ENCODE measurements around the gene GRK3. TPM values are rescaled to one million over a fixed set of nuclear protein-coding genes. Genes with fewer than 3 reads are reported as not detected.

The GRK3 gene
- polyA plus RNA-seq, 2 donors: 0.41 to 0.51 TPM

- Histone ChIP-seq H3K36me3 (ENCODE audit: control insufficient read depth in 2 of 2, insufficient read depth in 2 of 2, low read length in 1 of 2) (no peaks in the 10 kb centered on the region), H3K27me3 (ENCODE audit: control insufficient read depth in 1 of 2, insufficient read depth in 2 of 2, low read length in 2 of 2) (no peaks in the 10 kb centered on the region), H3K4me3 (ENCODE audit: low read depth in 1 of 2, low read length in 2 of 2) (no peak overlapping the region), H3K27ac (ENCODE audit: low read depth in 2 of 2, low read length in 1 of 2) (no peak overlapping the region), H3K9me3 (ENCODE audit: control insufficient read depth in 2 of 2, insufficient read depth in 1 of 2, low read depth in 1 of 2, low read length in 1 of 2) (peaks cover 0 to 6% of the 10 kb centered on the region in 2 donors), H3K4me1 (ENCODE audit: control insufficient read depth in 2 of 2, insufficient read depth in 2 of 2, low read length in 1 of 2) (no peaks in the 10 kb centered on the region)
- 64 to 88% methylated on average over 5 of the region's 5 CpGs for WGBS, 2 donors
Observed at GRCh38 chr22:25762147-25762546, 197.7 kb downstream of the GRK3 start.

GRCh38 chr22:25763239-25763777 lies 198.8 kb downstream of the GRK3 start:
- no peaks in the 10 kb centered on the region for H3K27me3 ChIP-seq (ENCODE audit: control insufficient read depth in 1 of 2, insufficient read depth in 2 of 2, low read length in 2 of 2)
- no peak overlapping the region for H3K27ac ChIP-seq (ENCODE audit: low read depth in 2 of 2, low read length in 1 of 2)
- no peak overlapping the region for H3K4me3 ChIP-seq (ENCODE audit: low read depth in 1 of 2, low read length in 2 of 2)
- 73 to 78% methylated on average over 7 of the region's 7 CpGs for WGBS, 2 donors
- H3K9me3 ChIP-seq (ENCODE audit: control insufficient read depth in 2 of 2, insufficient read depth in 1 of 2, low read depth in 1 of 2, low read length in 1 of 2): peaks cover 0 to 6% of the 10 kb centered on the region in 2 donors
- no peaks in the 10 kb centered on the region for H3K4me1 ChIP-seq (ENCODE audit: control insufficient read depth in 2 of 2, insufficient read depth in 2 of 2, low read length in 1 of 2)
- H3K36me3 ChIP-seq (ENCODE audit: control insufficient read depth in 2 of 2, insufficient read depth in 2 of 2, low read length in 1 of 2): no peaks in the 10 kb centered on the region

GRCh38 chr22:25764270-25765015 lies 200.0 kb downstream of the GRK3 start:
- H3K4me3 ChIP-seq (ENCODE audit: low read depth in 1 of 2, low read length in 2 of 2): no peak overlapping the region
- no peaks in the 10 kb centered on the region for H3K36me3 ChIP-seq (ENCODE audit: control insufficient read depth in 2 of 2, insufficient read depth in 2 of 2, low read length in 1 of 2)
- peaks cover 0 to 6% of the 10 kb centered on the region in 2 donors for H3K9me3 ChIP-seq (ENCODE audit: control insufficient read depth in 2 of 2, insufficient read depth in 1 of 2, low read depth in 1 of 2, low read length in 1 of 2)
- H3K27ac ChIP-seq (ENCODE audit: low read depth in 2 of 2, low read length in 1 of 2): no peak overlapping the region
- no peaks in the 10 kb centered on the region for H3K4me1 ChIP-seq (ENCODE audit: control insufficient read depth in 2 of 2, insufficient read depth in 2 of 2, low read length in 1 of 2)
- no peaks in the 10 kb centered on the region for H3K27me3 ChIP-seq (ENCODE audit: control insufficient read depth in 1 of 2, insufficient read depth in 2 of 2, low read length in 2 of 2)
- 58 to 66% methylated on average over 8 of the region's 8 CpGs for WGBS, 2 donors

- WGBS, 2 donors: 81 to 82% methylated on average over 2 of the region's 2 CpGs
- no peak overlapping the region for H3K27ac ChIP-seq (ENCODE audit: low read depth in 2 of 2, low read length in 1 of 2)
- no peaks in the 10 kb centered on the region for H3K36me3 ChIP-seq (ENCODE audit: control insufficient read depth in 2 of 2, insufficient read depth in 2 of 2, low read length in 1 of 2)
- no peaks in the 10 kb centered on the region for H3K27me3 ChIP-seq (ENCODE audit: control insufficient read depth in 1 of 2, insufficient read depth in 2 of 2, low read length in 2 of 2)
- no peak overlapping the region for H3K4me3 ChIP-seq (ENCODE audit: low read depth in 1 of 2, low read length in 2 of 2)
- peaks cover 0 to 6% of the 10 kb centered on the region in 2 donors for H3K9me3 ChIP-seq (ENCODE audit: control insufficient read depth in 2 of 2, insufficient read depth in 1 of 2, low read depth in 1 of 2, low read length in 1 of 2)
- H3K4me1 ChIP-seq (ENCODE audit: control insufficient read depth in 2 of 2, insufficient read depth in 2 of 2, low read length in 1 of 2): no peaks in the 10 kb centered on the region
Observed at GRCh38 chr22:25765016-25765367, 200.5 kb downstream of the GRK3 start.

GRCh38 chr22:25765801-25766200 lies 201.3 kb downstream of the GRK3 start:
- no peaks in the 10 kb centered on the region for H3K36me3 ChIP-seq (ENCODE audit: control insufficient read depth in 2 of 2, insufficient read depth in 2 of 2, low read length in 1 of 2)
- no peaks in the 10 kb centered on the region for H3K4me1 ChIP-seq (ENCODE audit: control insufficient read depth in 2 of 2, insufficient read depth in 2 of 2, low read length in 1 of 2)
- no peak overlapping the region for H3K4me3 ChIP-seq (ENCODE audit: low read depth in 1 of 2, low read length in 2 of 2)
- H3K27me3 ChIP-seq (ENCODE audit: control insufficient read depth in 1 of 2, insufficient read depth in 2 of 2, low read length in 2 of 2): no peaks in the 10 kb centered on the region
- H3K9me3 ChIP-seq (ENCODE audit: control insufficient read depth in 2 of 2, insufficient read depth in 1 of 2, low read depth in 1 of 2, low read length in 1 of 2): peaks cover 0 to 6% of the 10 kb centered on the region in 2 donors
- 78 to 83% methylated on average over 4 of the region's 4 CpGs for WGBS, 2 donors
- no peak overlapping the region for H3K27ac ChIP-seq (ENCODE audit: low read depth in 2 of 2, low read length in 1 of 2)

- Histone ChIP-seq H3K4me1 (ENCODE audit: control insufficient read depth in 2 of 2, insufficient read depth in 2 of 2, low read length in 1 of 2) (no peaks in the 10 kb centered on the region), H3K9me3 (ENCODE audit: control insufficient read depth in 2 of 2, insufficient read depth in 1 of 2, low read depth in 1 of 2, low read length in 1 of 2) (peaks cover 0 to 6% of the 10 kb centered on the region in 2 donors), H3K27ac (ENCODE audit: low read depth in 2 of 2, low read length in 1 of 2) (no peak overlapping the region), H3K36me3 (ENCODE audit: control insufficient read depth in 2 of 2, insufficient read depth in 2 of 2, low read length in 1 of 2) (no peaks in the 10 kb centered on the region), H3K4me3 (ENCODE audit: low read depth in 1 of 2, low read length in 2 of 2) (no peak overlapping the region), H3K27me3 (ENCODE audit: control insufficient read depth in 1 of 2, insufficient read depth in 2 of 2, low read length in 2 of 2) (no peaks in the 10 kb centered on the region)
- WGBS, 2 donors: 89 to 90% methylated on average over 3 of the region's 3 CpGs
Observed at GRCh38 chr22:25766418-25766817, 201.9 kb downstream of the GRK3 start.

GRCh38 chr22:25770333-25770732 lies 205.9 kb downstream of the GRK3 start:
- peaks cover 0 to 6% of the 10 kb centered on the region in 2 donors for H3K9me3 ChIP-seq (ENCODE audit: control insufficient read depth in 2 of 2, insufficient read depth in 1 of 2, low read depth in 1 of 2, low read length in 1 of 2)
- no peak overlapping the region for H3K4me3 ChIP-seq (ENCODE audit: low read depth in 1 of 2, low read length in 2 of 2)
- no peaks in the 10 kb centered on the region for H3K27me3 ChIP-seq (ENCODE audit: control insufficient read depth in 1 of 2, insufficient read depth in 2 of 2, low read length in 2 of 2)
- no peak overlapping the region for H3K27ac ChIP-seq (ENCODE audit: low read depth in 2 of 2, low read length in 1 of 2)
- 91 to 93% methylated on average over 4 of the region's 4 CpGs for WGBS, 2 donors
- no peaks in the 10 kb centered on the region for H3K36me3 ChIP-seq (ENCODE audit: control insufficient read depth in 2 of 2, insufficient read depth in 2 of 2, low read length in 1 of 2)
- H3K4me1 ChIP-seq (ENCODE audit: control insufficient read depth in 2 of 2, insufficient read depth in 2 of 2, low read length in 1 of 2): no peaks in the 10 kb centered on the region

GRCh38 chr22:25772288-25772687 lies 207.8 kb downstream of the GRK3 start:
- no peaks in the 10 kb centered on the region for H3K9me3 ChIP-seq (ENCODE audit: control insufficient read depth in 2 of 2, insufficient read depth in 1 of 2, low read depth in 1 of 2, low read length in 1 of 2)
- WGBS, 2 donors: 66 to 67% methylated on average over 9 of the region's 9 CpGs

GRCh38 chr22:25774575-25775026 lies 210.1 kb downstream of the GRK3 start:
- Histone ChIP-seq H3K9me3 (ENCODE audit: control insufficient read depth in 2 of 2, insufficient read depth in 1 of 2, low read depth in 1 of 2, low read length in 1 of 2) (no peaks in the 10 kb centered on the region), H3K27ac (ENCODE audit: low read depth in 2 of 2, low read length in 1 of 2) (no peak overlapping the region), H3K4me3 (ENCODE audit: low read depth in 1 of 2, low read length in 2 of 2) (no peak overlapping the region), H3K4me1 (ENCODE audit: control insufficient read depth in 2 of 2, insufficient read depth in 2 of 2, low read length in 1 of 2) (no peaks in the 10 kb centered on the region), H3K36me3 (ENCODE audit: control insufficient read depth in 2 of 2, insufficient read depth in 2 of 2, low read length in 1 of 2) (no peaks in the 10 kb centered on the region), H3K27me3 (ENCODE audit: control insufficient read depth in 1 of 2, insufficient read depth in 2 of 2, low read length in 2 of 2) (no peaks in the 10 kb centered on the region)
- 60 to 63% methylated on average over 12 of the region's 12 CpGs for WGBS, 2 donors

More at GRCh38 chr22:25772288-25772687, 207.8 kb downstream of the GRK3 start:
- no peak overlapping the region for H3K4me3 ChIP-seq (ENCODE audit: low read depth in 1 of 2, low read length in 2 of 2)
- H3K27ac ChIP-seq (ENCODE audit: low read depth in 2 of 2, low read length in 1 of 2): no peak overlapping the region
- H3K27me3 ChIP-seq (ENCODE audit: control insufficient read depth in 1 of 2, insufficient read depth in 2 of 2, low read length in 2 of 2): no peaks in the 10 kb centered on the region
- H3K36me3 ChIP-seq (ENCODE audit: control insufficient read depth in 2 of 2, insufficient read depth in 2 of 2, low read length in 1 of 2): no peaks in the 10 kb centered on the region
- H3K4me1 ChIP-seq (ENCODE audit: control insufficient read depth in 2 of 2, insufficient read depth in 2 of 2, low read length in 1 of 2): no peaks in the 10 kb centered on the region

GRCh38 chr22:25775531-25775930 lies 211.1 kb downstream of the GRK3 start:
- 44 to 54% methylated on average over 8 of the region's 8 CpGs for WGBS, 2 donors
- no peaks in the 10 kb centered on the region for H3K36me3 ChIP-seq (ENCODE audit: control insufficient read depth in 2 of 2, insufficient read depth in 2 of 2, low read length in 1 of 2)
- H3K27me3 ChIP-seq (ENCODE audit: control insufficient read depth in 1 of 2, insufficient read depth in 2 of 2, low read length in 2 of 2): no peaks in the 10 kb centered on the region
- H3K4me3 ChIP-seq (ENCODE audit: low read depth in 1 of 2, low read length in 2 of 2): no peak overlapping the region
- H3K4me1 ChIP-seq (ENCODE audit: control insufficient read depth in 2 of 2, insufficient read depth in 2 of 2, low read length in 1 of 2): no peaks in the 10 kb centered on the region
- H3K9me3 ChIP-seq (ENCODE audit: control insufficient read depth in 2 of 2, insufficient read depth in 1 of 2, low read depth in 1 of 2, low read length in 1 of 2): no peaks in the 10 kb centered on the region
- H3K27ac ChIP-seq (ENCODE audit: low read depth in 2 of 2, low read length in 1 of 2): no peak overlapping the region

Data from esophagus (tissue), 2 donors.